DOHH2 (cell line): ENCODE data around the gene TSNAXIP1.

ENCODE experiments used
- CTCF ChIP-seq: fragments of 200-600 bp; sonication (generic); IDR thresholded peaks from one replicate; pipeline ENCODE4 v1.5.1; 2014; ENCODE audit warnings: antibody characterized with exemption, mild to moderate bottlenecking, low read depth, low read length; ENCODE audit not compliant: poor library complexity, severe bottlenecking
- EZH2phosphoT487 ChIP-seq: fragments of 200-600 bp; sonication (generic); IDR thresholded peaks from 2 replicates; pipeline ENCODE4 v1.6.1; 2017; ENCODE audit warnings: borderline replicate concordance, mild to moderate bottlenecking, antibody characterized with exemption, low read length, moderate library complexity, mixed read lengths

- TF ChIP-seq CTCF (no peak), EZH2phosphoT487 (no peak)
Observed at GRCh38 chr16:67858500-67858899, 51.8 kb downstream of the TSNAXIP1 start.
